K562 (cell line): ENCODE measurements around the gene CD207. TPM values are rescaled to one million over a fixed set of nuclear protein-coding genes. Genes with fewer than 3 reads are reported as not detected.

Source experiments
- ARID3A ChIP-seq: IDR thresholded peaks from 2 replicates; pipeline ENCODE4 v1.6.1; 2012; ENCODE audit warnings: low read depth, low read length, improper control_type of control experiment, borderline replicate concordance
- ESRRB ChIP-seq: fragments of 250-450 bp; sonication (Bioruptor Pico); IDR thresholded peaks from 2 replicates; pipeline ENCODE4 v1.5.0; 2020; ENCODE audit warnings: mild to moderate bottlenecking, moderate library complexity, borderline replicate concordance
- HMG20B ChIP-seq: fragments of 250-450 bp; sonication (Bioruptor Pico); IDR thresholded peaks from 2 replicates; pipeline ENCODE4 v1.5.0; 2021; ENCODE audit warnings: mild to moderate bottlenecking
- RAD21 ChIP-seq, 2 experiments: fragments of 250-450 bp in 1 of 2; fragments of 450-650 bp in 1 of 2; sonication (Bioruptor Pico) in 1 of 2; formaldehyde crosslinking in 1 of 2; IDR thresholded peaks in 1 of 2; conservative IDR thresholded peaks in 1 of 2; 2 replicates each; pipeline versions ENCODE4 v1.4.0 to v1.8.0; 2020 to 2022; ENCODE audit warnings: mild to moderate bottlenecking in 2 of 2, moderate library complexity in 1 of 2
- polyA plus RNA-seq, 8 experiments: library from polyadenylated mRNA; depleted of rRNA in 4 of 8; stranded (reverse) in 5 of 8; unstranded in 3 of 8; fragments of >200 nt; fragmentation: Nextera tagmentation in 2 of 8; fragmentation: Illumina TruSeq in 1 of 8; extraction: Ambion mirVana in 2 of 8; extraction: Trizol in 1 of 8; gene quantifications; 2 replicates each; pipeline versions ENCODE4 v1.2.1 to v1.2.3, GENCODE V29; 2011 to 2014; ENCODE audit warnings: inconsistent platforms in 1 of 8, missing spikeins in 1 of 8
- total RNA-seq, 7 experiments: library from RNA; depleted of rRNA in 6 of 7; stranded (reverse); fragments of >200 nt in 6 of 7; fragmentation: Illumina TruSeq in 2 of 7; extraction: Trizol in 2 of 7; gene quantifications; 2 replicates each; pipeline versions ENCODE4 v1.2.1 to v1.2.3, GENCODE V29; 2011 to 2021; ENCODE audit warnings: low replicate concordance in 1 of 7
- TF ChIP-seq, protein P1 (sequence below), 2 experiments: IDR thresholded peaks; 2 replicates each; pipeline ENCODE4 v1.6.1; 2011; ENCODE audit warnings: borderline replicate concordance in 1 of 2, control low read depth in 1 of 2, low read depth in 1 of 2, low read length in 1 of 2, mild to moderate bottlenecking in 1 of 2, mixed read lengths in 1 of 2, moderate library complexity in 1 of 2; ENCODE audit not compliant: insufficient read depth in 1 of 2, insufficient read length in 1 of 2, poor library complexity in 1 of 2, severe bottlenecking in 1 of 2; ENCODE audit errors: extremely low read depth in 1 of 2
- TF ChIP-seq, protein P2 (sequence below), 3 experiments: IDR thresholded peaks in 2 of 3; conservative IDR thresholded peaks in 1 of 3; 2 replicates each; pipeline ENCODE4 v1.5.1; 2011 to 2012; ENCODE audit warnings: low read length in 3 of 3, mild to moderate bottlenecking in 3 of 3, control low read depth in 2 of 3, improper control_type of control experiment in 1 of 3, inconsistent platforms in 1 of 3, low read depth in 1 of 3, mixed read lengths in 1 of 3, moderate library complexity in 1 of 3; ENCODE audit not compliant: insufficient read depth in 2 of 3

Gene CD207
- total and polyA plus RNA-seq, 9 of the 15 experiments (the other 6 are each of a cell fraction or from before 2014, with no cell fraction given), result not detected

- TF ChIP-seq ARID3A (no peak), HMG20B (CRISPR knock-in tag) (no peak), RAD21 (CRISPR knock-in tag; conservative IDR thresholded peaks at IDR 0.05 in 1 of 2, IDR thresholded peaks at IDR 0.05 in 1 of 2) (peak; percentile 53 to 77), ESRRB (CRISPR knock-in tag) (no peak)
- TF ChIP-seq, protein P1, sequence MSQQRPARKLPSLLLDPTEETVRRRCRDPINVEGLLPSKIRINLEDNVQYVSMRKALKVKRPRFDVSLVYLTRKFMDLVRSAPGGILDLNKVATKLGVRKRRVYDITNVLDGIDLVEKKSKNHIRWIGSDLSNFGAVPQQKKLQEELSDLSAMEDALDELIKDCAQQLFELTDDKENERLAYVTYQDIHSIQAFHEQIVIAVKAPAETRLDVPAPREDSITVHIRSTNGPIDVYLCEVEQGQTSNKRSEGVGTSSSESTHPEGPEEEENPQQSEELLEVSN (IDR thresholded peaks at IDR 0.05; ENCODE audit: borderline replicate concordance in 1 of 2, extremely low read depth in 1 of 2, insufficient read depth in 1 of 2, insufficient read length in 1 of 2, low read depth in 1 of 2, low read length in 1 of 2, poor library complexity in 1 of 2, severe bottlenecking in 1 of 2), result peak in 1 of 2 experiments; percentile 57
- TF ChIP-seq, protein P2, sequence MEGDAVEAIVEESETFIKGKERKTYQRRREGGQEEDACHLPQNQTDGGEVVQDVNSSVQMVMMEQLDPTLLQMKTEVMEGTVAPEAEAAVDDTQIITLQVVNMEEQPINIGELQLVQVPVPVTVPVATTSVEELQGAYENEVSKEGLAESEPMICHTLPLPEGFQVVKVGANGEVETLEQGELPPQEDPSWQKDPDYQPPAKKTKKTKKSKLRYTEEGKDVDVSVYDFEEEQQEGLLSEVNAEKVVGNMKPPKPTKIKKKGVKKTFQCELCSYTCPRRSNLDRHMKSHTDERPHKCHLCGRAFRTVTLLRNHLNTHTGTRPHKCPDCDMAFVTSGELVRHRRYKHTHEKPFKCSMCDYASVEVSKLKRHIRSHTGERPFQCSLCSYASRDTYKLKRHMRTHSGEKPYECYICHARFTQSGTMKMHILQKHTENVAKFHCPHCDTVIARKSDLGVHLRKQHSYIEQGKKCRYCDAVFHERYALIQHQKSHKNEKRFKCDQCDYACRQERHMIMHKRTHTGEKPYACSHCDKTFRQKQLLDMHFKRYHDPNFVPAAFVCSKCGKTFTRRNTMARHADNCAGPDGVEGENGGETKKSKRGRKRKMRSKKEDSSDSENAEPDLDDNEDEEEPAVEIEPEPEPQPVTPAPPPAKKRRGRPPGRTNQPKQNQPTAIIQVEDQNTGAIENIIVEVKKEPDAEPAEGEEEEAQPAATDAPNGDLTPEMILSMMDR (IDR thresholded peaks at IDR 0.05 in 2 of 3, conservative IDR thresholded peaks at IDR 0.05 in 1 of 3; ENCODE audit: insufficient read depth in 2 of 3, low read depth in 1 of 3, low read length in 3 of 3), result peak; percentile 86 to 87 (median 86)
Measured at GRCh38 chr2:70789304-70790135, 46.1 kb downstream of the CD207 start (continued).
